GM23338 (cell line): ENCODE measurements around the gene MTHFSD. TPM values are rescaled to one million over a fixed set of nuclear protein-coding genes. Genes with fewer than 3 reads are reported as not detected.

Source experiments
- ATAC-seq: fragments of 200-7000 bp; cut with Tn5 transposase; 3 replicates; pipeline ENCODE4 v1.9.1; 2020
- DNase-seq: peaks from one replicate; pipeline ENCODE4 v3.0.0-alpha.2; 2015; ENCODE audit warnings: low spot score
- H2AFZ ChIP-seq: fragments of 200-600 bp; sonication (generic); 2 replicates; pipeline ENCODE4 v1.8.0; 2016; ENCODE audit warnings: antibody characterized with exemption, mild to moderate bottlenecking, moderate library complexity
- H3F3A ChIP-seq: fragments of 200-600 bp; sonication (generic); replicated peaks from 2 replicates; pipeline ENCODE4 v1.8.0; 2017; ENCODE audit warnings: antibody characterized with exemption, mixed run types, low read depth
- H3K27ac ChIP-seq: fragments of 200-600 bp; sonication (generic); 2 replicates; pipeline ENCODE4 v1.6.1; 2016; ENCODE audit warnings: low read depth
- H3K27me3 ChIP-seq: fragments of 200-600 bp; sonication (generic); 2 replicates; pipeline ENCODE4 v1.8.0; 2016; ENCODE audit warnings: mild to moderate bottlenecking, mixed run types, moderate library complexity; ENCODE audit not compliant: insufficient read depth
- H3K36me3 ChIP-seq: fragments of 200-600 bp; sonication (generic); 2 replicates; pipeline ENCODE4 v1.8.0; 2016; ENCODE audit warnings: mild to moderate bottlenecking; ENCODE audit not compliant: insufficient read depth
- H3K4me1 ChIP-seq: fragments of 200-600 bp; sonication (generic); 2 replicates; pipeline ENCODE4 v1.8.0; 2016; ENCODE audit warnings: mild to moderate bottlenecking, moderate library complexity; ENCODE audit not compliant: insufficient read depth
- H3K4me2 ChIP-seq: fragments of 200-600 bp; sonication (generic); 2 replicates; pipeline ENCODE4 v1.7.1; 2017; ENCODE audit warnings: mixed run types
- H3K4me3 ChIP-seq: fragments of 200-600 bp; sonication (generic); 2 replicates; pipeline ENCODE4 v1.6.1; 2016; ENCODE audit warnings: mixed run types
- H3K79me2 ChIP-seq: fragments of 200-600 bp; sonication (generic); replicated peaks from 2 replicates; pipeline ENCODE4 v1.8.0; 2017; ENCODE audit warnings: mild to moderate bottlenecking; ENCODE audit not compliant: insufficient read depth
- H3K9me2 ChIP-seq: fragments of 200-600 bp; sonication (generic); 2 replicates; pipeline ENCODE4 v1.8.0; 2017; ENCODE audit not compliant: insufficient read depth
- H4K20me1 ChIP-seq: fragments of 200-600 bp; sonication (generic); replicated peaks from 2 replicates; pipeline ENCODE4 v1.8.0; 2017; ENCODE audit warnings: mild to moderate bottlenecking; ENCODE audit not compliant: insufficient read depth
- H3K27ac Mint-ChIP-seq: 2 replicates; pipeline ENCODE4 v1.8.0; 2020; ENCODE audit warnings: inconsistent platforms, mild to moderate bottlenecking, moderate library complexity, mixed read lengths
- H3K27me3 Mint-ChIP-seq: 3 replicates; pipeline ENCODE4 v1.8.0; 2022; ENCODE audit warnings: low read depth, mild to moderate bottlenecking, moderate library complexity, mixed read lengths, inconsistent platforms; ENCODE audit not compliant: insufficient read depth, poor library complexity
- H3K36me3 Mint-ChIP-seq: 3 replicates; pipeline ENCODE4 v1.8.0; 2021; ENCODE audit warnings: low read depth, mild to moderate bottlenecking, inconsistent platforms, moderate library complexity, mixed read lengths
- H3K4me1 Mint-ChIP-seq: 3 replicates; pipeline ENCODE4 v1.8.0; 2020; ENCODE audit warnings: mild to moderate bottlenecking, inconsistent platforms, mixed read lengths
- H3K4me3 Mint-ChIP-seq: 3 replicates; pipeline ENCODE4 v1.8.0; 2021; ENCODE audit warnings: moderate library complexity, mild to moderate bottlenecking, inconsistent platforms, mixed read lengths
- H3K9me3 Mint-ChIP-seq: 3 replicates; pipeline ENCODE4 v1.8.0; 2020; ENCODE audit warnings: moderate library complexity, mild to moderate bottlenecking, inconsistent platforms, mixed read lengths
- EZH2 ChIP-seq: fragments of 200-600 bp; sonication (generic); IDR thresholded peaks from one replicate; pipeline ENCODE4 v1.8.0; 2017; ENCODE audit warnings: antibody characterized with exemption, mild to moderate bottlenecking, low read depth; ENCODE audit not compliant: unreplicated experiment
- EZH2phosphoT487 ChIP-seq: fragments of 200-600 bp; sonication (generic); IDR thresholded peaks from one replicate; pipeline ENCODE4 v1.8.1; 2018; ENCODE audit warnings: antibody characterized with exemption; ENCODE audit not compliant: unreplicated experiment
- ZNF114 ChIP-seq: fragments of 250-450 bp; sonication (Bioruptor Pico); IDR thresholded peaks from 2 replicates; pipeline ENCODE4 v1.5.0; 2020; ENCODE audit warnings: mild to moderate bottlenecking, moderate library complexity
- ZNF331 ChIP-seq: fragments of 250-450 bp; sonication (Bioruptor Pico); IDR thresholded peaks from 2 replicates; pipeline ENCODE4 v1.5.0; 2020; ENCODE audit warnings: low read depth, mild to moderate bottlenecking, moderate library complexity
- ZNF462 ChIP-seq: fragments of 250-450 bp; sonication (Bioruptor Pico); IDR thresholded peaks from 2 replicates; pipeline ENCODE4 v1.5.0; 2020; ENCODE audit warnings: mild to moderate bottlenecking, moderate library complexity
- polyA plus RNA-seq: library from polyadenylated mRNA; unstranded; fragments of >200 nt; fragmentation: Nextera tagmentation; extraction: Ambion mirVana; gene quantifications from 2 replicates; pipeline ENCODE4 v1.2.1, GENCODE V29; 2016
- total RNA-seq: library from RNA; depleted of rRNA; stranded (reverse); fragments of >200 nt; shearing (Covaris generic); gene quantifications from 2 replicates; pipeline ENCODE4 v1.2.3, GENCODE V29; 2014

MTHFSD gene
- total and polyA plus RNA-seq, 2 experiments from 2014 or later, result 7.2 to 8.1 TPM

DNA sequence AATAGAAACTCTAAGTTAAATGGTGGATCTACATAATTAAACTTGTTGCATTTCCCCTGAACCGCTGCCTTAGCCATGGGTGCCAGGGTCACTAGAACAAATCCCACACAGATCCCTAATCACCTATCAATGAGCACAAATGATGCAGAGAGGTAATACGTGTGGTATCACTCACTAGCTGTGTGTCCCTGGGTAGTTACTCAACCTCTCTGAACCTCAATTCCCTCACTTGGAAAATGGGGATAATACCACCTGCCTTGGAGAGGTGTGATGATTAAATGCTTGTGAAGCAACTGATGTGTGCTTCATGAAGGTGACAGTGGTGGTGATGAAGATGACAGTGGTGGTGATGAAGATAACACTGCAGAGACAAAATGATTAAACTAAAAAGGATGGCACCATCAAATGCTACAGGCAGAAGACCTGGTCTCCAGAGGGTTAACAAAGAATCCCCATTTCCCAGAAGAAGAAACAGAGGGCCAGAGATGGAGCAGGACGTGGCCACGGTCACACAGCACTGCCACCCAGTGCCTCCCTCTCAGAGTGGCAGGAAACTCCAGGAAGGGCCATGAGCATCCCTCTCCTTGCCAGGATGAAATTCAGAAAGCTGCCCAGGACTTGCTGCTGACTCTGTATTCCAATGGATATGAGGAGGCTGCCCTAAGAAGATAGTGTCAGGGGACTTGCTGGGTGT lies 62.6 kb downstream of the MTHFSD start:
- no peak overlapping the region for H3K4me2 ChIP-seq
- peaks cover 79% of the 10 kb centered on the region for H3K27me3 ChIP-seq
- H3K9me2 ChIP-seq, result no peaks in the 10 kb centered on the region
- H3K36me3 ChIP-seq, result no peaks in the 10 kb centered on the region
- no peak for DNase-seq
- peaks cover 20% of the 10 kb centered on the region; the same call in 1 of the 2 replicates for H3K4me1 ChIP-seq
- Mint-ChIP-seq H3K27me3 (peaks cover 80% of the 10 kb centered on the region), H3K27ac (no peak overlapping the region), H3K36me3 (no peaks in the 10 kb centered on the region), H3K9me3 (peaks cover 3% of the 10 kb centered on the region; the same call in 1 of the 3 replicates), H3K4me3 (no peak overlapping the region), H3K4me1 (peaks cover 32% of the 10 kb centered on the region)
- H3K4me3 ChIP-seq, result no peak overlapping the region
- peaks cover 13% of the 10 kb centered on the region; the same call in 1 of the 2 replicates for H4K20me1 ChIP-seq
- H3F3A ChIP-seq, result peaks cover 4% of the 10 kb centered on the region; the same call in 1 of the 2 replicates
- TF ChIP-seq ZNF462 (CRISPR knock-in tag), result no peak
- TF ChIP-seq ZNF331 (CRISPR knock-in tag), result no peak
- no peak for TF ChIP-seq EZH2
- no peak overlapping the region for H3K27ac ChIP-seq
- ATAC-seq, result no peak
- no peaks in the 10 kb centered on the region for H3K79me2 ChIP-seq
- H2AFZ ChIP-seq, result no peak overlapping the region

DNA sequence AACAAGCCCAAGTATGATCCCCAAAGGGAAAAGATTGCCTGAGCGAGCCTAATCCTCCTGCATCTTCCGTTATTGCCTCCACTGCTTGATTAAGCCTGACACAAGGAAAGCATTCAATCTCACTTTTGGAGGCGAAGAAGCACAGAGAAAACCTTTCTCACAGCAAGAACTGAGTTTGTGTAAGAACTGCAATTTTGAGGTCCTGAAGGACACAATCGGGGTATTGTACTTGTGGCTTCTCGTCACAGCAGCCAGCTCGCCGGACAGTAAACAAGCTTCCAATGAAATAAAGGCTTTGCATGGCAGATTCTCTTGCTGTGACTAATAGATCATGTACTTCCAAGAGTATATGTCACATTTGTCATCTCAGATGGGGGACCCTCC lies 63.4 kb downstream of the MTHFSD start:
- H3K27me3 Mint-ChIP-seq, result peaks cover 73% of the 10 kb centered on the region
- Histone ChIP-seq H3F3A (peaks cover 4% of the 10 kb centered on the region; the same call in 1 of the 2 replicates), H3K9me2 (no peaks in the 10 kb centered on the region), H3K4me3 (no peak overlapping the region), H3K4me2 (no peak overlapping the region), H3K27me3 (peaks cover 71% of the 10 kb centered on the region), H2AFZ (no peak overlapping the region), H4K20me1 (peaks cover 13% of the 10 kb centered on the region; the same call in 1 of the 2 replicates), H3K36me3 (no peaks in the 10 kb centered on the region), H3K4me1 (peaks cover 18% of the 10 kb centered on the region; the same call in 1 of the 2 replicates), H3K79me2 (no peaks in the 10 kb centered on the region), H3K27ac (no peak overlapping the region)
- DNase-seq (no peak), ATAC-seq (no peak)
- peaks cover 27% of the 10 kb centered on the region for H3K4me1 Mint-ChIP-seq
- H3K36me3 Mint-ChIP-seq, result no peaks in the 10 kb centered on the region
- H3K4me3 Mint-ChIP-seq, result no peak overlapping the region
- TF ChIP-seq ZNF114 (CRISPR knock-in tag) (no peak), ZNF462 (CRISPR knock-in tag) (no peak), EZH2 (peak; percentile 12), EZH2phosphoT487 (no peak)
- no peaks in the 10 kb centered on the region for H3K9me3 Mint-ChIP-seq
- H3K27ac Mint-ChIP-seq, result no peak overlapping the region
